HG03432 (cell line): ENCODE data around the gene HAGH.

Experiments used
- ATAC-seq: cut with Tn5 transposase; IDR thresholded peaks from one replicate; pipeline ENCODE4 v1.9.1; 2021; ENCODE audit warnings: mild to moderate bottlenecking, moderate library complexity; ENCODE audit not compliant: unreplicated experiment

Gene HAGH

GRCh38 chr16:1788095-1788707 lies 38.4 kb downstream of the HAGH start:
- ATAC-seq, result no peak

GRCh38 chr16:1787322-1788094 lies 39.1 kb downstream of the HAGH start:
- ATAC-seq, result no peak

- no peak for ATAC-seq
These were observed 39.6 kb downstream of the HAGH start for GRCh38 chr16:1787056-1787321.

GRCh38 chr16:1786242-1787055 lies 40.2 kb downstream of the HAGH start:
- ATAC-seq, result no peak

- no peak for ATAC-seq
These were observed 40.8 kb downstream of the HAGH start for GRCh38 chr16:1785846-1786170.

- no peak for ATAC-seq
These were observed 41.4 kb downstream of the HAGH start for GRCh38 chr16:1784977-1785845.

- ATAC-seq, result peak; percentile 78
These were observed 44.0 kb downstream of the HAGH start, which contains the start of the genes NUBP2 and SPSB3 for GRCh38 chr16:1782408-1783264. Gene NUBP2, plus strand, starts transcription at chr16:1782960. Its CDS starts 61 bp downstream, at chr16:1783021. Gene SPSB3, minus strand, starts transcription at chr16:1782571. Its CDS starts 1,088 bp downstream, at chr16:1781483.

GRCh38 chr16:1781758-1782407 lies 44.7 kb downstream of the HAGH start:
- ATAC-seq, result peak; percentile 16

GRCh38 chr16:1781254-1781653 lies 45.4 kb downstream of the HAGH start:
- no peak for ATAC-seq

GRCh38 chr16:1780677-1781072 lies 46.0 kb downstream of the HAGH start:
- no peak for ATAC-seq

- ATAC-seq, result no peak
These were observed 46.6 kb downstream of the HAGH start for GRCh38 chr16:1779741-1780676.

GRCh38 chr16:1779234-1779701 lies 47.4 kb downstream of the HAGH start:
- ATAC-seq, result no peak

- ATAC-seq, result no peak
These were observed 48.1 kb downstream of the HAGH start for GRCh38 chr16:1778200-1779179.

- no peak for ATAC-seq
These were observed 49.0 kb downstream of the HAGH start for GRCh38 chr16:1777375-1778199.

GRCh38 chr16:1776991-1777374 lies 49.6 kb downstream of the HAGH start:
- ATAC-seq, result no peak

GRCh38 chr16:1776672-1776955 lies 50.0 kb downstream of the HAGH start:
- ATAC-seq, result no peak
